Measurements from ENCODE around the gene RFX2.
"Not testable (repeated sequence)": the region's sequence is repeated elsewhere in the genome, so short reads cannot be mapped to it uniquely, and the experiment has no call there.

RFX2 gene

GRCh38 chr19:6033744-6034264, 76.5 kb downstream of the RFX2 start:
- DNase-seq (ENCODE audit: extremely low spot score), result no peak
- POLR2A ChIA-PET, result no interaction called here
- CTCF ChIA-PET, result interaction anchor here (1.3 to 1.6 kb wide), 2 partner anchors 11 to 65 kb away, joined by 3 to 6 read pairs; no protein-coding TSS in a partner anchor
- no peak for TF ChIP-seq FOXA1 (IDR thresholded peaks at IDR 0.05)
- TF ChIP-seq ELF4 (IDR thresholded peaks at IDR 0.05), result no peak
- no peak for TF ChIP-seq TARDBP (IDR thresholded peaks at IDR 0.05)
- no peak for TF ChIP-seq ZNF384 (IDR thresholded peaks at IDR 0.05)
- no peak for TF ChIP-seq FOXK2 (IDR thresholded peaks at IDR 0.05)
- no peak for TF ChIP-seq SP1 (IDR thresholded peaks at IDR 0.05)
- TF ChIP-seq SUZ12 (IDR thresholded peaks at IDR 0.05), result no peak
- no peak for TF ChIP-seq CTBP1 (IDR thresholded peaks at IDR 0.05; ENCODE audit: borderline replicate concordance)
- no peak for TF ChIP-seq PKNOX1 (IDR thresholded peaks at IDR 0.05)
- TF ChIP-seq L3MBTL2 (conservative IDR thresholded peaks at IDR 0.05), result no peak
- TF ChIP-seq BHLHE40 (IDR thresholded peaks at IDR 0.05; ENCODE audit: borderline replicate concordance), result no peak

GRCh38 chr19:6032827-6033226, 77.5 kb downstream of the RFX2 start:
- POLR2A ChIA-PET, result no interaction called here
- TF ChIP-seq FOXK2 (IDR thresholded peaks at IDR 0.05) (no peak), FOXM1 (IDR thresholded peaks at IDR 0.05; ENCODE audit: borderline replicate concordance) (no peak), FOXA1 (IDR thresholded peaks at IDR 0.05) (no peak), TARDBP (IDR thresholded peaks at IDR 0.05) (no peak), CTBP1 (IDR thresholded peaks at IDR 0.05; ENCODE audit: borderline replicate concordance) (no peak), LEF1 (IDR thresholded peaks at IDR 0.05; ENCODE audit: borderline replicate concordance) (no peak), HDGF (IDR thresholded peaks at IDR 0.05; ENCODE audit: borderline replicate concordance) (no peak), BHLHE40 (IDR thresholded peaks at IDR 0.05; ENCODE audit: borderline replicate concordance) (no peak), PKNOX1 (IDR thresholded peaks at IDR 0.05) (no peak), L3MBTL2 (conservative IDR thresholded peaks at IDR 0.05) (no peak), SUZ12 (IDR thresholded peaks at IDR 0.05) (no peak), ARNT (IDR thresholded peaks at IDR 0.05) (no peak), SP1 (IDR thresholded peaks at IDR 0.05) (no peak)
- CTCF ChIA-PET, result no interaction called here
- DNase-seq (ENCODE audit: extremely low spot score), result no peak

GRCh38 chr19:6032381-6032780, 77.9 kb downstream of the RFX2 start:
- DNase-seq (ENCODE audit: extremely low spot score), result no peak
- CTCF ChIA-PET, result no interaction called here
- POLR2A ChIA-PET, result no interaction called here
- TF ChIP-seq HDGF (IDR thresholded peaks at IDR 0.05; ENCODE audit: borderline replicate concordance) (no peak), CTBP1 (IDR thresholded peaks at IDR 0.05; ENCODE audit: borderline replicate concordance) (no peak), TARDBP (IDR thresholded peaks at IDR 0.05) (no peak), FOXM1 (IDR thresholded peaks at IDR 0.05; ENCODE audit: borderline replicate concordance) (no peak), ZNF384 (IDR thresholded peaks at IDR 0.05) (no peak), SP1 (IDR thresholded peaks at IDR 0.05) (no peak), L3MBTL2 (conservative IDR thresholded peaks at IDR 0.05) (no peak)

- TF ChIP-seq FOXA1 (IDR thresholded peaks at IDR 0.05), result no peak
- TF ChIP-seq SP1 (IDR thresholded peaks at IDR 0.05), result no peak
- TF ChIP-seq LEF1 (IDR thresholded peaks at IDR 0.05; ENCODE audit: borderline replicate concordance), result no peak
- DNase-seq (ENCODE audit: extremely low spot score), result no peak
- POLR2A ChIA-PET, result no interaction called here
- CTCF ChIA-PET, result no interaction called here
Measured at GRCh38 chr19:6030214-6030507, 80.1 kb downstream of the RFX2 start.

GRCh38 chr19:6026390-6027227, 83.7 kb downstream of the RFX2 start:
- POLR2A ChIA-PET, result interaction anchor here (1.3 kb wide), 1 partner anchor 199 kb away, joined by 4 read pairs; no protein-coding TSS in a partner anchor
- no peak for DNase-seq (ENCODE audit: extremely low spot score)
- CTCF ChIA-PET, result interaction anchor here (1.7 kb wide), 1 partner anchor 39 kb away, joined by 4 read pairs; no protein-coding TSS in a partner anchor
- TF ChIP-seq SUZ12 (IDR thresholded peaks at IDR 0.05) (no peak), LEF1 (IDR thresholded peaks at IDR 0.05; ENCODE audit: borderline replicate concordance) (no peak), FOXA1 (IDR thresholded peaks at IDR 0.05) (no peak), TARDBP (IDR thresholded peaks at IDR 0.05) (no peak), SP1 (IDR thresholded peaks at IDR 0.05) (no peak), ARNT (IDR thresholded peaks at IDR 0.05) (no peak), HDGF (IDR thresholded peaks at IDR 0.05; ENCODE audit: borderline replicate concordance) (no peak), ZNF384 (IDR thresholded peaks at IDR 0.05) (no peak)

GRCh38 chr19:6024756-6025155, 85.5 kb downstream of the RFX2 start:
- DNase-seq (ENCODE audit: extremely low spot score), result not testable (repeated sequence)
- POLR2A ChIA-PET, result interaction anchor here (0.7 to 1.3 kb wide), 2 partner anchors 34 to 197 kb away, joined by 3 to 4 read pairs; no protein-coding TSS in a partner anchor
- CTCF ChIA-PET, result interaction anchor here (0.7 kb wide), 1 partner anchor 221 kb away, joined by 4 read pairs; the partner anchor contains the start of gene NRTN

- DNase-seq (ENCODE audit: extremely low spot score), result no peak
- ChIA-PET POLR2A (interaction anchor here (2.5 kb wide), 1 partner anchor 34 kb away, joined by 10 read pairs; no protein-coding TSS in a partner anchor), CTCF (interaction anchor here (2.4 to 2.5 kb wide), 2 partner anchors 37 to 220 kb away, joined by 13 to 30 read pairs; partner anchors contain the start of gene NRTN)
- TF ChIP-seq BHLHE40 (IDR thresholded peaks at IDR 0.05; ENCODE audit: borderline replicate concordance) (no peak), ARNT (IDR thresholded peaks at IDR 0.05) (no peak), FOXM1 (IDR thresholded peaks at IDR 0.05; ENCODE audit: borderline replicate concordance) (no peak), ZNF384 (IDR thresholded peaks at IDR 0.05) (no peak), CTBP1 (IDR thresholded peaks at IDR 0.05; ENCODE audit: borderline replicate concordance) (no peak), L3MBTL2 (conservative IDR thresholded peaks at IDR 0.05) (no peak), PKNOX1 (IDR thresholded peaks at IDR 0.05) (no peak), SUZ12 (IDR thresholded peaks at IDR 0.05) (no peak), FOXA1 (IDR thresholded peaks at IDR 0.05) (no peak), HDGF (IDR thresholded peaks at IDR 0.05; ENCODE audit: borderline replicate concordance) (no peak), LEF1 (IDR thresholded peaks at IDR 0.05; ENCODE audit: borderline replicate concordance) (no peak), NFRKB (IDR thresholded peaks at IDR 0.05) (no peak), ELF4 (IDR thresholded peaks at IDR 0.05) (no peak), FOXK2 (IDR thresholded peaks at IDR 0.05) (no peak), SP1 (IDR thresholded peaks at IDR 0.05) (no peak), TARDBP (IDR thresholded peaks at IDR 0.05) (no peak)
Measured at GRCh38 chr19:6023936-6024335, 86.4 kb downstream of the RFX2 start.
